ENCODE results near the gene CCDC82.

Gene CCDC82

GRCh38 chr11:96324912-96325311 lies 64.8 kb downstream of the CCDC82 start:
- Histone ChIP-seq H3K27ac (ENCODE audit: low read depth, low read length) (no peak overlapping the region), H3K9me3 (ENCODE audit: low read length) (no peaks in the 10 kb centered on the region), H3K4me3 (ENCODE audit: low read depth in 1 of 2, low read length in 2 of 2) (no peak overlapping the region), H3K27me3 (ENCODE audit: control insufficient read depth in 1 of 2, insufficient read depth in 2 of 2, low read length in 2 of 2) (no peaks in the 10 kb centered on the region), H3K4me1 (ENCODE audit: insufficient read depth, low read length) (peaks cover 10% of the 10 kb centered on the region), H3K9ac (ENCODE audit: low read length) (no peak overlapping the region), H3K36me3 (ENCODE audit: insufficient read depth, low read length) (no peaks in the 10 kb centered on the region)

DNA sequence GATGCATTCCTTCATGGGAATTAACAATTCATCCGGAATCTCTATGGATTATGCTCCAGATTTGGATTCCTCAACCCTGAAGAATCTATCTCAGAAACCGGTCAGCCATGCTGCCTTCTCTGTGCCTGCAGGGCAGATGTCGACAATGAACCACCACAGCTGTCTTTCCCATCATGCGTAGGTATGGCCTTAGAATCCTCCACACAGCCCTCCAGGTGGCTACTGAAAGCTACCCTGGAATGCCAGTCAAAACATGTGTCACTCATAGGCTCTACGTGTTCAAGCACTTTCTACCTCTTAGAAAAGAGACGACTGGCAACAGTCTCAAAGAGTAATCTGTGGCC lies 66.1 kb downstream of the CCDC82 start:
- Histone ChIP-seq H3K4me3 (ENCODE audit: low read depth in 1 of 2, low read length in 2 of 2) (no peak overlapping the region), H3K4me1 (ENCODE audit: insufficient read depth, low read length) (peaks cover 14% of the 10 kb centered on the region), H3K9me3 (ENCODE audit: low read length) (no peaks in the 10 kb centered on the region), H3K36me3 (ENCODE audit: insufficient read depth, low read length) (no peaks in the 10 kb centered on the region), H3K9ac (ENCODE audit: low read length) (no peak overlapping the region), H3K27ac (ENCODE audit: low read depth, low read length) (no peak overlapping the region), H3K27me3 (ENCODE audit: control insufficient read depth in 1 of 2, insufficient read depth in 2 of 2, low read length in 2 of 2) (no peaks in the 10 kb centered on the region)

DNA sequence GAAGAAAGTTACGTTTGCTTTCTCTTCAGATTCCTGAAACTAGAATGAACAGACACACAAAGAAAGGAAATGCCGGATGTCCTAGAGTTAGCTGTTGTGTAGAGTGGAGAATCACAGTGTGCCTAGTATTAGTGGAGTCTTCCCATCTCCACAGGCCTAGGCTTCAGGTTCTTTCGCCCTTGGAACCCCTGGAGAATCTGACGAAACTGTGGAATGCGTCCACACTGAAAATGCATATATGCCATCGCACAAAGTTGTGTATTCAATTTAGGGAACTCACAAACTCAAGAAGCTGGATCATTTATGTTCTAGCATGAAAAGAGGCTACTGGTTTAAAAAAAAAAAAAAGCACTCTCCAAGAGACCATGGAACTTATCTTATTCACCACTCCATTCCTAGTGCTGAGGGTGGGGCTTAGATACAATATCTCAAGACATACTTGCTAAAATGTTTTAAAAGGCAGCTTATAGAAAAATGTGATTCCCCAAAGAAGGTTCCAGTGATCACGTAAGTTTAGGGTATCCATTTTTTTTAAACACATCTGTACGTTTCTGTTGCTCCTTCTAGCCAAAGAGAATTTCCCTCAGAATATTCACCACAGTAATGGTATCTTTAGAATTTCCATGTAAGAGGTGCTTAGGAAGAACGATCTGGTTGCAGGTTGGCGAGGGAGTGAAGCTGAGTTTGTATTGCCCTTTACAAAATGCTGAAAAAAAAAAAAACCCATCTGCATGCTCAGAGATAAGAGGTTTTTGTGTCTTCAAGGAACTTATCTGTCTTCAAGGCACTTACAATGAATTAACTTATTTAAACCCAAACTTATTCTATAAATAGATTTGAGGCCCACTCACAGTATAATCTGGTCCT lies 66.7 kb downstream of the CCDC82 start:
- no peak overlapping the region for H3K27ac ChIP-seq (ENCODE audit: low read depth, low read length)
- no peak overlapping the region for H3K9ac ChIP-seq (ENCODE audit: low read length)
- H3K4me1 ChIP-seq (ENCODE audit: insufficient read depth, low read length) = peaks cover 19% of the 10 kb centered on the region
- H3K9me3 ChIP-seq (ENCODE audit: low read length) = no peaks in the 10 kb centered on the region
- no peaks in the 10 kb centered on the region for H3K36me3 ChIP-seq (ENCODE audit: insufficient read depth, low read length)
- no peak overlapping the region for H3K4me3 ChIP-seq (ENCODE audit: low read depth in 1 of 2, low read length in 2 of 2)
- H3K27me3 ChIP-seq (ENCODE audit: control insufficient read depth in 1 of 2, insufficient read depth in 2 of 2, low read length in 2 of 2) = no peaks in the 10 kb centered on the region

DNA sequence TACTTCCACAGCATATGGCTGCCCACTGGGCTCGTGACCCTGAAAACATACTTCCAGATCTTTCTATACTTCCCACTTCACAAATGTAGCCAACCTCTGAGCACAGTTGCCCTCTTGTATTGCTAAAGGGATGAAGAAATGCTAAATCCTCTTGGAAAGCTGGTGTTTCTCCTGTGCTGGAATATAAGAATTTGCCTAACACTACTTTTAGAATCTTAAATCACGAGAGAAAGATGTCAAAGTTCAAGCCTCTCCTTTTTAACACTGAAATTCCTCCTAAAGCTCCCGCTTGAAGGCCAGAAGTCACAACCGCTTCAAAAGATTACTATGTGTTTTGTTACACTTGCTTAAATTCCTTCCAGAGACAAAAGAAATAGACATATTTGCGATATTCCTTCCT lies 68.6 kb downstream of the CCDC82 start:
- no peaks in the 10 kb centered on the region for H3K27me3 ChIP-seq (ENCODE audit: control insufficient read depth in 1 of 2, insufficient read depth in 2 of 2, low read length in 2 of 2)
- no peak overlapping the region for H3K4me3 ChIP-seq (ENCODE audit: low read depth in 1 of 2, low read length in 2 of 2)
- H3K4me1 ChIP-seq (ENCODE audit: insufficient read depth, low read length) = peaks cover 34% of the 10 kb centered on the region
- H3K9me3 ChIP-seq (ENCODE audit: low read length) = no peaks in the 10 kb centered on the region
- H3K36me3 ChIP-seq (ENCODE audit: insufficient read depth, low read length) = no peaks in the 10 kb centered on the region
- no peak overlapping the region for H3K9ac ChIP-seq (ENCODE audit: low read length)
- H3K27ac ChIP-seq (ENCODE audit: low read depth, low read length) = no peak overlapping the region

- peaks cover 25% of the 10 kb centered on the region for H3K4me1 ChIP-seq (ENCODE audit: insufficient read depth, low read length)
- H3K9me3 ChIP-seq (ENCODE audit: low read length) = no peaks in the 10 kb centered on the region
- H3K27me3 ChIP-seq (ENCODE audit: control insufficient read depth in 1 of 2, insufficient read depth in 2 of 2, low read length in 2 of 2) = no peaks in the 10 kb centered on the region
- no peak overlapping the region for H3K4me3 ChIP-seq (ENCODE audit: low read depth in 1 of 2, low read length in 2 of 2)
- no peaks in the 10 kb centered on the region for H3K36me3 ChIP-seq (ENCODE audit: insufficient read depth, low read length)
- no peak overlapping the region for H3K9ac ChIP-seq (ENCODE audit: low read length)
- no peak overlapping the region for H3K27ac ChIP-seq (ENCODE audit: low read depth, low read length)
Observed at GRCh38 chr11:96319898-96320656, 69.6 kb downstream of the CCDC82 start.

GRCh38 chr11:96318850-96319249 lies 70.9 kb downstream of the CCDC82 start:
- no peaks in the 10 kb centered on the region for H3K36me3 ChIP-seq (ENCODE audit: insufficient read depth, low read length)
- H3K4me1 ChIP-seq (ENCODE audit: insufficient read depth, low read length) = peaks cover 33% of the 10 kb centered on the region
- H3K9ac ChIP-seq (ENCODE audit: low read length) = no peak overlapping the region
- H3K9me3 ChIP-seq (ENCODE audit: low read length) = no peaks in the 10 kb centered on the region
- H3K27me3 ChIP-seq (ENCODE audit: control insufficient read depth in 1 of 2, insufficient read depth in 2 of 2, low read length in 2 of 2) = no peaks in the 10 kb centered on the region
- H3K27ac ChIP-seq (ENCODE audit: low read depth, low read length) = no peak overlapping the region
- no peak overlapping the region for H3K4me3 ChIP-seq (ENCODE audit: low read depth in 1 of 2, low read length in 2 of 2)

DNA sequence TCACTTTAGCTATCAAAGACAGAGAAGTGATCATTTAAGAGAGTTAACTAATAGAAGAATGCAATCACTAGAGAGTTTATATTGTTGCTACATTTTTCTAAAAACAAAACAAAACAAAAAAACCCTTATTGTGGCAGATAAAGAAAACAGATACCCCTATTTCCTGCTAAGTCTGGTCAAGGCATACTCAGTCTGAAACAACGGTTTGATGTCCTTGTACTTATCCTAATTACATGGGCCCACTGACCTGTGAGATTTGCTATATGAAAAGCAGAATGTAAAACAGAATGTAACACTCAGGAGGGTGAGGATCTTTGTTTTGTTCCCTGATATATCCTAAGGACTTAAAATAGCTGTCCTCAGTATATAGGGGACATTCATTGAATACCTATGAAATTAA lies 71.3 kb downstream of the CCDC82 start:
- Histone ChIP-seq H3K4me3 (ENCODE audit: low read depth in 1 of 2, low read length in 2 of 2) (no peak overlapping the region), H3K9me3 (ENCODE audit: low read length) (no peaks in the 10 kb centered on the region), H3K4me1 (ENCODE audit: insufficient read depth, low read length) (peaks cover 33% of the 10 kb centered on the region), H3K27ac (ENCODE audit: low read depth, low read length) (no peak overlapping the region), H3K9ac (ENCODE audit: low read length) (no peak overlapping the region), H3K36me3 (ENCODE audit: insufficient read depth, low read length) (no peaks in the 10 kb centered on the region), H3K27me3 (ENCODE audit: control insufficient read depth in 1 of 2, insufficient read depth in 2 of 2, low read length in 2 of 2) (no peaks in the 10 kb centered on the region)

- no peak overlapping the region for H3K4me3 ChIP-seq (ENCODE audit: low read depth in 1 of 2, low read length in 2 of 2)
- peaks cover 33% of the 10 kb centered on the region for H3K4me1 ChIP-seq (ENCODE audit: insufficient read depth, low read length)
- no peak overlapping the region for H3K9ac ChIP-seq (ENCODE audit: low read length)
- no peaks in the 10 kb centered on the region for H3K36me3 ChIP-seq (ENCODE audit: insufficient read depth, low read length)
- H3K27ac ChIP-seq (ENCODE audit: low read depth, low read length) = no peak overlapping the region
- no peaks in the 10 kb centered on the region for H3K9me3 ChIP-seq (ENCODE audit: low read length)
- no peaks in the 10 kb centered on the region for H3K27me3 ChIP-seq (ENCODE audit: control insufficient read depth in 1 of 2, insufficient read depth in 2 of 2, low read length in 2 of 2)
Observed at GRCh38 chr11:96317985-96318384, 71.7 kb downstream of the CCDC82 start.

- Histone ChIP-seq H3K9ac (ENCODE audit: low read length) (no peak overlapping the region), H3K4me3 (ENCODE audit: low read depth in 1 of 2, low read length in 2 of 2) (no peak overlapping the region), H3K9me3 (ENCODE audit: low read length) (no peaks in the 10 kb centered on the region), H3K27me3 (ENCODE audit: control insufficient read depth in 1 of 2, insufficient read depth in 2 of 2, low read length in 2 of 2) (no peaks in the 10 kb centered on the region), H3K36me3 (ENCODE audit: insufficient read depth, low read length) (no peaks in the 10 kb centered on the region), H3K27ac (ENCODE audit: low read depth, low read length) (no peak overlapping the region), H3K4me1 (ENCODE audit: insufficient read depth, low read length) (peaks cover 33% of the 10 kb centered on the region)
Observed at GRCh38 chr11:96317571-96317970, 72.1 kb downstream of the CCDC82 start.

- no peak overlapping the region for H3K27ac ChIP-seq (ENCODE audit: low read depth, low read length)
- peaks cover 33% of the 10 kb centered on the region for H3K4me1 ChIP-seq (ENCODE audit: insufficient read depth, low read length)
- H3K9me3 ChIP-seq (ENCODE audit: low read length) = no peaks in the 10 kb centered on the region
Observed at GRCh38 chr11:96316869-96317268, 72.8 kb downstream of the CCDC82 start.

GRCh38 chr11:96315476-96315875 lies 74.2 kb downstream of the CCDC82 start:
- Histone ChIP-seq H3K27me3 (ENCODE audit: control insufficient read depth in 1 of 2, insufficient read depth in 2 of 2, low read length in 2 of 2) (no peaks in the 10 kb centered on the region), H3K4me3 (ENCODE audit: low read depth in 1 of 2, low read length in 2 of 2) (no peak overlapping the region), H3K27ac (ENCODE audit: low read depth, low read length) (no peak overlapping the region), H3K9ac (ENCODE audit: low read length) (no peak overlapping the region), H3K9me3 (ENCODE audit: low read length) (no peaks in the 10 kb centered on the region), H3K4me1 (ENCODE audit: insufficient read depth, low read length) (peaks cover 44% of the 10 kb centered on the region), H3K36me3 (ENCODE audit: insufficient read depth, low read length) (no peaks in the 10 kb centered on the region)

More at GRCh38 chr11:96316869-96317268, 72.8 kb downstream of the CCDC82 start:
- Histone ChIP-seq H3K36me3 (ENCODE audit: insufficient read depth, low read length) (no peaks in the 10 kb centered on the region), H3K27me3 (ENCODE audit: control insufficient read depth in 1 of 2, insufficient read depth in 2 of 2, low read length in 2 of 2) (no peaks in the 10 kb centered on the region), H3K4me3 (ENCODE audit: low read depth in 1 of 2, low read length in 2 of 2) (no peak overlapping the region), H3K9ac (ENCODE audit: low read length) (no peak overlapping the region)

Data from muscle layer of colon (tissue), 2 donors.